Cardiac muscle cell (in vitro differentiated cells and primary cell): ENCODE measurements around the gene ADCY4. TPM values are rescaled to one million over a fixed set of nuclear protein-coding genes. Genes with fewer than 3 reads are reported as not detected.
A peak's percentile ranks its signal among the peaks of the same experiment; 100 is the strongest.

Source experiments
- DNase-seq, 2 donors: peaks; one replicate each; pipeline versions ENCODE4 v3.0.0 to v3.0.0-alpha.2; 2010 to 2017; ENCODE audit warnings: low read depth in 1 of 2, low spot score in 1 of 2
- H3K27ac ChIP-seq: fragments of 200-600 bp; sonication (generic); 2 replicates; pipeline ENCODE4 v1.5.1; 2016
- H3K27me3 ChIP-seq: fragments of 200-600 bp; sonication (generic); 2 replicates; pipeline ENCODE4 v1.6.0; 2016; ENCODE audit warnings: control low read depth
- H3K36me3 ChIP-seq: fragments of 200-600 bp; sonication (generic); 2 replicates; pipeline ENCODE4 v1.5.1; 2016; ENCODE audit warnings: control low read depth
- H3K4me1 ChIP-seq: fragments of 200-600 bp; sonication (generic); 2 replicates; pipeline ENCODE4 v1.8.1; 2017; ENCODE audit warnings: low read depth, mild to moderate bottlenecking, mixed run types
- H3K4me3 ChIP-seq: fragments of 200-600 bp; sonication (generic); 2 replicates; pipeline ENCODE4 v1.5.1; 2016; ENCODE audit warnings: mild to moderate bottlenecking
- H3K9me3 ChIP-seq: fragments of 200-600 bp; sonication (generic); 2 replicates; pipeline ENCODE4 v1.5.1; 2017; ENCODE audit warnings: low read depth, mild to moderate bottlenecking, control low read depth
- CTCF ChIP-seq: IDR thresholded peaks from 2 replicates; pipeline ENCODE4 v1.5.1; 2012; ENCODE audit warnings: low read depth, mild to moderate bottlenecking, low read length
- polyA plus RNA-seq: library from polyadenylated mRNA; unstranded; fragments of >200 nt; fragmentation: Nextera tagmentation; extraction: Ambion mirVana; gene quantifications from 2 replicates; pipeline ENCODE4 v1.2.1, GENCODE V29; 2016
- total RNA-seq: library from RNA; depleted of rRNA; stranded (reverse); fragments of >200 nt; gene quantifications from 2 replicates; pipeline ENCODE4 v1.2.3, GENCODE V29; 2016

The ADCY4 gene
- total and polyA plus RNA-seq, 2 experiments from 2014 or later, result 1.5 TPM; not detected in 1

GRCh38 chr14:24315807-24316596 is 18.9 kb downstream of the ADCY4 start:
- Histone ChIP-seq H3K9me3 (no peaks in the 10 kb centered on the region), H3K36me3 (no peaks in the 10 kb centered on the region), H3K4me1 (no peaks in the 10 kb centered on the region), H3K27ac (no peak overlapping the region), H3K4me3 (no peak overlapping the region), H3K27me3 (no peaks in the 10 kb centered on the region)
- TF ChIP-seq CTCF, result peak; percentile 13
- peak in 1 of 2 donors; percentile 54 for DNase-seq

GRCh38 chr14:24315243-24315806 is 19.5 kb downstream of the ADCY4 start:
- Histone ChIP-seq H3K36me3 (no peaks in the 10 kb centered on the region), H3K4me3 (no peak overlapping the region), H3K27ac (no peak overlapping the region), H3K4me1 (no peaks in the 10 kb centered on the region), H3K27me3 (no peaks in the 10 kb centered on the region), H3K9me3 (no peaks in the 10 kb centered on the region)
- no peak for TF ChIP-seq CTCF
- DNase-seq, result no peak

- H3K36me3 ChIP-seq, result no peaks in the 10 kb centered on the region
- no peak overlapping the region for H3K27ac ChIP-seq
- H3K4me1 ChIP-seq, result no peaks in the 10 kb centered on the region
- H3K4me3 ChIP-seq, result no peak overlapping the region
- H3K27me3 ChIP-seq, result no peaks in the 10 kb centered on the region
- no peak for DNase-seq
- no peaks in the 10 kb centered on the region for H3K9me3 ChIP-seq
- no peak for TF ChIP-seq CTCF
Measured at GRCh38 chr14:24314377-24315193, 20.3 kb downstream of the ADCY4 start.

GRCh38 chr14:24313913-24314312 is 21.0 kb downstream of the ADCY4 start:
- DNase-seq, result no peak
- no peak for TF ChIP-seq CTCF
- H3K27ac ChIP-seq, result no peak overlapping the region

GRCh38 chr14:24312736-24313507 is 21.9 kb downstream of the ADCY4 start:
- no peaks in the 10 kb centered on the region for H3K36me3 ChIP-seq
- H3K4me3 ChIP-seq, result no peak overlapping the region
- H3K27ac ChIP-seq, result no peak overlapping the region
- no peak for TF ChIP-seq CTCF
- H3K27me3 ChIP-seq, result no peaks in the 10 kb centered on the region
- H3K4me1 ChIP-seq, result no peaks in the 10 kb centered on the region
- peak in 1 of 2 donors; percentile 49 for DNase-seq
- no peaks in the 10 kb centered on the region for H3K9me3 ChIP-seq

More at GRCh38 chr14:24313913-24314312, 21.0 kb downstream of the ADCY4 start:
- H3K27me3 ChIP-seq, result no peaks in the 10 kb centered on the region
- no peaks in the 10 kb centered on the region for H3K9me3 ChIP-seq
- no peaks in the 10 kb centered on the region for H3K36me3 ChIP-seq
- H3K4me3 ChIP-seq, result no peak overlapping the region
- no peaks in the 10 kb centered on the region for H3K4me1 ChIP-seq
